ENCODE results near the gene SLC25A28. TPM values are rescaled to one million over a fixed set of nuclear protein-coding genes. Genes with fewer than 3 reads are reported as not detected.

Gene SLC25A28
- total and polyA plus RNA-seq, 4 donors: 22.9 to 65.2 (median 46.2) TPM

DNA sequence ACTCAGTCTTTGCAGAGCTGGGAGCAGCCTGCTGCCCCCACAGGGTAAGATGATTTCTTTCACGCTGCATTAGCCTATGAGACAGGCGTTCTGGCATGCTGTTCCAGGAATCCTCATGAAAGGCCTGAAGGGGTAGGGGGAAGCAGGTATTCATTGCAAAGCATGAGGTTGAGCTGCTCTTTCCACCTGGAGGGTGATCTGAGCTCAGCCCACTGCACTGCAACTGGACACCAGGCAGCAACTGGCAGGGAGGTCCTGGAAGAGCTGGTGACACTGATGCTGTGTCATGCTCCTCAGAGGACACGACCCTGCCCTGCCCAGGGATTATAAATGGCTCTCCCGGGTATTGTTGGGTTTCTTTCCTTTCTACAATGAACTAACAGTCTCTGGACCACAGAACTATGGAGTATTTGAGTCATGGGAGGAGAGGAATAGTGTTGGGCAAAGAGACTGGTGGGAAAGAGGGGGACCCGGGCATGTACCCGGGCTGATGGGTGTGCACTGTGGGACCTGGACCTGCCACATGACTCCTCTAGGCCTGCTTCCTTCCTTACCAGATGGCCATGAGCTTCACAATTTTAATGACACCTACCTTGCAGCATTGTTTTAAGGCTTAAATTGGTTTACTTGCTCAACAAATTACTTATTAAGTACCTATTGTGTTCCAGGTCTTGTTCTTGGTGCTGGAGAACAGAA lies 24.3 kb downstream of the SLC25A28 start:
- H3K36me3 ChIP-seq (ENCODE audit: control insufficient read depth, insufficient read depth, low read length): no peaks in the 10 kb centered on the region
- no peaks in the 10 kb centered on the region for H3K9me3 ChIP-seq (ENCODE audit: control insufficient read depth, insufficient read depth, low read length)
- no peak for DNase-seq (ENCODE audit: low read depth in 4 of 6, low spot score in 6 of 6)
- no peaks in the 10 kb centered on the region for H3K27me3 ChIP-seq (ENCODE audit: control insufficient read depth, insufficient read depth, low read length)
- H3K4me1 ChIP-seq (ENCODE audit: control insufficient read depth, insufficient read depth, low read length): no peaks in the 10 kb centered on the region
- WGBS (ENCODE audit: insufficient coverage): 58% methylated on average over 3 of the region's 6 CpGs
- no peak overlapping the region for H3K4me3 ChIP-seq (ENCODE audit: low read depth, low read length)
- no peak overlapping the region for H3K27ac ChIP-seq (ENCODE audit: low read depth, low read length)

DNA sequence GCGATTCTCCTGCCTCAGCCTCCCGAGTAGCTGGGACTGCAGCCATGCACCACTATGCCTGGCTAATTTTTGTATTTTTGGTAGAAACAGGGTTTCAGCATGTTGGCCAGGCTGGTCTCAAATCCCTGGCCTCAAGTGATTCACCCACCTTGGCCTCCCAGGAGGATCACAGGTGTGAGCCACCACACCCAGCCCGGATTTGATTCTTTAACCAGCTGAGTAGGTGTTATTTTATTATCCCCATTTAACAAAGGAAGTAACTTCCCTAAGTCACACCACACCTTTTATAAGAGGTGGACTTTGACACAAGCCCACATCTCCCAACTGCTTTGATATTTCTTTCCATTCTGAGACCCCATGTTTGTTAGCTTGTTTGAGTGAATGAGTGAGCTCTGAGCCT lies 25.0 kb downstream of the SLC25A28 start:
- Histone ChIP-seq H3K4me1 (ENCODE audit: control insufficient read depth, insufficient read depth, low read length) (no peaks in the 10 kb centered on the region), H3K36me3 (ENCODE audit: control insufficient read depth, insufficient read depth, low read length) (no peaks in the 10 kb centered on the region), H3K9me3 (ENCODE audit: control insufficient read depth, insufficient read depth, low read length) (no peaks in the 10 kb centered on the region), H3K4me3 (ENCODE audit: low read depth, low read length) (no peak overlapping the region), H3K27ac (ENCODE audit: low read depth, low read length) (no peak overlapping the region), H3K27me3 (ENCODE audit: control insufficient read depth, insufficient read depth, low read length) (no peaks in the 10 kb centered on the region)
- no peak for DNase-seq (ENCODE audit: low read depth in 4 of 6, low spot score in 6 of 6)
- WGBS (ENCODE audit: insufficient coverage): 100% methylated on average over 1 of the region's 3 CpGs

DNA sequence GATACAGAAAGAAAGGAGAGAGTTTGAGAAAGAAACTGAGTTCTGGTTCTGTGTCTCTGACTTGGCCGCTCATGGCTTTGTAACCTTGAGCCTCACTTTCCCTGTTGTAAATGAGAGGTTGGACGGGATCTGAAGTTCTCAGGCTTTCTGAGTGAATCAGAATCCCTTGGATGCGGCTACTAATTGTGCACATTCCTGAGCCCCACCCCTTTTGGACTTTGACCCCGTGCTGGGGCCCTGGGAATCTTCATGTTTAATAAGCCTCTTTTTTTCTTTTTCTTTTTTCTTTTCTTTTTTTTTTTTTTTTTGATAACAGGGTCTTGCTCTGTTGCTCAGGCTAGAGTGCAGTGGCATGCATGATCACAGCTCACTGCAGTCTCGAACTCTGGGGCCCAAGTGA lies 26.9 kb downstream of the SLC25A28 start:
- no peaks in the 10 kb centered on the region for H3K36me3 ChIP-seq (ENCODE audit: control insufficient read depth, insufficient read depth, low read length)

DNA sequence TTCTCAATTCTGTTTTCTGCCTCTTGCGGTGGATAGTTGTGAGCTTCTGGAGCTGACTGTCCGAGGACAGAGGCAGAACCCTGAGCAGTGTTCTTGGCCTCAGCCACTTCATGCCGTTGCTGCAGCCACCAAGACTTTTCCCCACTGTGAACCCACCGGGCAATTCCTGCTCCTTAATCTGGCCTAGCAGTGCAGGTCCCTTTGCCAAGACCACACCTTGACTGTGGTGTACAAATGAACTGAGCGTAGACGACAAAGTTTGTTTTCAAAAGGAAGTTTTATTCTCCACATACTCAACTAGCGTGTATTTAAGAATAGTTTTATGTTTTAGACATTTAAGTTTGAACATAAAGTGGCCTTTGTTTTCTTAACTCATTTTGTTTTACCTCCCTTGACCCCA lies 29.4 kb downstream of the SLC25A28 start:
- no peak overlapping the region for H3K4me3 ChIP-seq (ENCODE audit: low read depth, low read length)
- no peaks in the 10 kb centered on the region for H3K4me1 ChIP-seq (ENCODE audit: control insufficient read depth, insufficient read depth, low read length)
- H3K27ac ChIP-seq (ENCODE audit: low read depth, low read length): no peak overlapping the region
- WGBS (ENCODE audit: insufficient coverage): 68% methylated on average over 4 of the region's 7 CpGs
- no peaks in the 10 kb centered on the region for H3K27me3 ChIP-seq (ENCODE audit: control insufficient read depth, insufficient read depth, low read length)
- H3K9me3 ChIP-seq (ENCODE audit: control insufficient read depth, insufficient read depth, low read length): no peaks in the 10 kb centered on the region
- no peak for DNase-seq (ENCODE audit: low read depth in 4 of 6, low spot score in 6 of 6)
- H3K36me3 ChIP-seq (ENCODE audit: control insufficient read depth, insufficient read depth, low read length): no peaks in the 10 kb centered on the region

More for the DNA sequence above, 26.9 kb downstream of the SLC25A28 start:
- H3K4me3 ChIP-seq (ENCODE audit: low read depth, low read length): no peak overlapping the region
- no peaks in the 10 kb centered on the region for H3K9me3 ChIP-seq (ENCODE audit: control insufficient read depth, insufficient read depth, low read length)
- no peaks in the 10 kb centered on the region for H3K4me1 ChIP-seq (ENCODE audit: control insufficient read depth, insufficient read depth, low read length)
- WGBS (ENCODE audit: insufficient coverage): 65% methylated on average over 4 of the region's 5 CpGs
- H3K27ac ChIP-seq (ENCODE audit: low read depth, low read length): no peak overlapping the region
- no peak for DNase-seq (ENCODE audit: low read depth in 4 of 6, low spot score in 6 of 6)
- no peaks in the 10 kb centered on the region for H3K27me3 ChIP-seq (ENCODE audit: control insufficient read depth, insufficient read depth, low read length)

DNA sequence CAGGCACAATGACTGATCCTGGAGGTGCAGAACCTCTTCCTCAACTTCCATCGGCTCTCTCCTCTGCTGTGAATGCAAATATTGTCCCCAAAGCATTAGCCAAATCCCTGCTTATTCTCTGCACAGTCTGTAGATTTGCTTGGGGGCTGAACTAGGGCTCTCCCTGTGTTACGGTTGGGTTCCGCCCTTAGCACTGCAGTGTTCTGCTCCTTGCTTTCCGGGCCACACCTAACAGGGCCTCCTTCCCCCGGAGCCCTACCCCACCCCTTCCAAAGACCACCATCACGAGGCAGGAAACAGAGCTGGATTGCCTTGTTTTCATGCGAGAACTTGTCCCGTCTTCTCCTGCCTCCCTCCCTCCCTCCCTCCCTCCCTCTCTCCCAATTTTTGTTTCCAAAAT lies 36.6 kb downstream of the SLC25A28 start:
- WGBS (ENCODE audit: insufficient coverage): 73% methylated on average over 5 of the region's 8 CpGs
- no peaks in the 10 kb centered on the region for H3K4me1 ChIP-seq (ENCODE audit: control insufficient read depth, insufficient read depth, low read length)
- no peak overlapping the region for H3K4me3 ChIP-seq (ENCODE audit: low read depth, low read length)
- H3K27ac ChIP-seq (ENCODE audit: low read depth, low read length): no peak overlapping the region
- no peaks in the 10 kb centered on the region for H3K36me3 ChIP-seq (ENCODE audit: control insufficient read depth, insufficient read depth, low read length)
- DNase-seq (ENCODE audit: low read depth in 4 of 6, low spot score in 6 of 6): no peak
- no peaks in the 10 kb centered on the region for H3K9me3 ChIP-seq (ENCODE audit: control insufficient read depth, insufficient read depth, low read length)
- no peaks in the 10 kb centered on the region for H3K27me3 ChIP-seq (ENCODE audit: control insufficient read depth, insufficient read depth, low read length)

DNA sequence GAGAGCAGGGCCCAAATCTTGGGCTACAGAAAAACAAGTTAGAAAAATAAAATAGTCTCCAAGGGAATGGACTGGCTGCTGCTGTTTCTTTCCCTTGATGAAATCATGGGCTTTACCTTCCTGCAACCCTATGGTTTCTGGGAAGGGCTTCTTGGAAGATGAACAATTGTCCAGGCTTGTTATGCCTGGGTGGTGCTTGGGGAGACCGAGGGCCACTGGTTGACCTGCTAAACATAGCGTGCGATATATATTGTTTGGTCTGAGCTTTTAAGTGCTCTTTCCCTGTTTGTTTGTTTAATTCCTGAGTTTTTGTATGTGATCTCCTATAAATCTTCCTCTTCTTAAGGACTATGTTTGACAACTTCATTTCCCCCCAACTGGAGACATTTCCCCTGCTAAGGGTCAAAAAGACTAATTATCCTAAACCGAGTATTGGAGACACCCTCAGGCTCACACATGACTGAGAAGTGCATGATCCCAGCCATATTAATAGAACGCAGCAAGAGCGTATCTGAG lies 37.9 kb downstream of the SLC25A28 start:
- Histone ChIP-seq H3K36me3 (ENCODE audit: control insufficient read depth, insufficient read depth, low read length) (no peaks in the 10 kb centered on the region), H3K27me3 (ENCODE audit: control insufficient read depth, insufficient read depth, low read length) (no peaks in the 10 kb centered on the region), H3K27ac (ENCODE audit: low read depth, low read length) (no peak overlapping the region), H3K4me1 (ENCODE audit: control insufficient read depth, insufficient read depth, low read length) (no peaks in the 10 kb centered on the region), H3K4me3 (ENCODE audit: low read depth, low read length) (no peak overlapping the region), H3K9me3 (ENCODE audit: control insufficient read depth, insufficient read depth, low read length) (no peaks in the 10 kb centered on the region)
- 73% methylated on average over 3 of the region's 6 CpGs for WGBS (ENCODE audit: insufficient coverage)
- no peak for DNase-seq (ENCODE audit: low read depth in 4 of 6, low spot score in 6 of 6)

DNA sequence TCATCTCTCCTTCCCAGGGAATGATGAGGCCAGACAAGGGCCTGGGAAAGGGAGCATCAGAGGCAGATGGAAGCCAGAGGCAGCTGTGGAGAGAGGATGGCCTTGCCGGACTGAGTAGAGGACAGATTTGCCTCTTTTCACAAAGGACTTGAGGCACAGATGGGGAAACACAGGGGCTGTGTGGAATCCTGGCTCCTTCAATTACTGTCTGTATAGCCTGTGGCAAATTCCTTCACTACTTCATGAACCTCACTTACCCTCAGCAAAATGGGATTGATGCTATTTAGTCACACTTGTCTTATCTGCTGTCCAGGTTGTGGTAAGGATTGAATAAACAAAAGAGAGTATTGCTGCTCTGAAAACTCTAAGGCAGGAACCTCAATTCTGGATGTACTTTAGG lies 40.3 kb downstream of the SLC25A28 start:
- H3K4me3 ChIP-seq (ENCODE audit: low read depth, low read length): no peak overlapping the region
- H3K9me3 ChIP-seq (ENCODE audit: control insufficient read depth, insufficient read depth, low read length): no peaks in the 10 kb centered on the region
- WGBS (ENCODE audit: insufficient coverage): 40% methylated on average over 1 of the region's 1 CpG
- H3K4me1 ChIP-seq (ENCODE audit: control insufficient read depth, insufficient read depth, low read length): no peaks in the 10 kb centered on the region
- DNase-seq (ENCODE audit: low read depth in 4 of 6, low spot score in 6 of 6): no peak
- H3K27me3 ChIP-seq (ENCODE audit: control insufficient read depth, insufficient read depth, low read length): no peaks in the 10 kb centered on the region
- no peak overlapping the region for H3K27ac ChIP-seq (ENCODE audit: low read depth, low read length)
- no peaks in the 10 kb centered on the region for H3K36me3 ChIP-seq (ENCODE audit: control insufficient read depth, insufficient read depth, low read length)

DNA sequence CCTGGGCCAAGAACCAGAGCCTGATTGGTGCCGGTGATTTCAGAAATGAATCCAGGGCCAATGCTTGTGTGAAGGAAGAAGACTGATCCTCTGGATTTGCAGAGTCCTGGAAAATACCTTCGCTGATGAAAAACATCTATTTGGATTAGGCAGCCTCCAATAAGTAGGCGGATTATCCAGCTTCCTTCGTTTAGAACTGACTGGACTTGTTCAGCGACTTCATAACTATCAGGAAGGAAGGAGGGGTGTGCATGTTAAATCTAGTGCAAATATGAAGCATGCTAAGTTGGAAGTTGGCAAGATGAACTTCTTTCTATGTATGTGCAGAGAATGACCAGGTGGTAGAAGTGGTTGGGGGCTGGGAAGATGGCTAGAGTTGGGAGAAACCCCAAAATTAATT lies 46.4 kb downstream of the SLC25A28 start:
- no peak for DNase-seq (ENCODE audit: low read depth in 4 of 6, low spot score in 6 of 6)
- H3K36me3 ChIP-seq (ENCODE audit: control insufficient read depth, insufficient read depth, low read length): no peaks in the 10 kb centered on the region
- no peak overlapping the region for H3K27ac ChIP-seq (ENCODE audit: low read depth, low read length)
- no peak overlapping the region for H3K4me3 ChIP-seq (ENCODE audit: low read depth, low read length)
- H3K27me3 ChIP-seq (ENCODE audit: control insufficient read depth, insufficient read depth, low read length): no peaks in the 10 kb centered on the region
- 86% methylated on average over 5 of the region's 5 CpGs for WGBS (ENCODE audit: insufficient coverage)
- no peaks in the 10 kb centered on the region for H3K9me3 ChIP-seq (ENCODE audit: control insufficient read depth, insufficient read depth, low read length)
- no peaks in the 10 kb centered on the region for H3K4me1 ChIP-seq (ENCODE audit: control insufficient read depth, insufficient read depth, low read length)

DNA sequence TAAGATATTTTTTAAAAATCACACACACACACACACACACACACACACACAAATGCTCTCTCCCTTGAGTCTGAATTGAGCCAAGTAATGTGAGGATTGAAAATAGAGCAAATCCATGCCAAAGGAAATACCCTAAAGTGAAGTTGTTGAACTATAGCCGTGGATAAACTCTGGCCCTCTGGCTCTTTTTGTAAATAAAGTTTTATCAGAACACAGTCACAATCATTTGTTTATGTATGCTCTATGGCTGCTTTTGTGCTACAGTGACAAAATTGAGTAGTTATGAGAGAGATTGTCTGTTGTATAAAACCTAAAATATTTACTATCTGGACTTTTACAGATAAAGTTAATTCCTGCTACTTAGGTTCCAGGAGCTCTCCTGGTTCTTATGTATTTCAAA lies 48.4 kb downstream of the SLC25A28 start:
- Histone ChIP-seq H3K4me3 (ENCODE audit: low read depth, low read length) (no peak overlapping the region), H3K27me3 (ENCODE audit: control insufficient read depth, insufficient read depth, low read length) (no peaks in the 10 kb centered on the region)
- WGBS (ENCODE audit: insufficient coverage): no CpG with 5 or more reads among the region's 1 CpG

DNA sequence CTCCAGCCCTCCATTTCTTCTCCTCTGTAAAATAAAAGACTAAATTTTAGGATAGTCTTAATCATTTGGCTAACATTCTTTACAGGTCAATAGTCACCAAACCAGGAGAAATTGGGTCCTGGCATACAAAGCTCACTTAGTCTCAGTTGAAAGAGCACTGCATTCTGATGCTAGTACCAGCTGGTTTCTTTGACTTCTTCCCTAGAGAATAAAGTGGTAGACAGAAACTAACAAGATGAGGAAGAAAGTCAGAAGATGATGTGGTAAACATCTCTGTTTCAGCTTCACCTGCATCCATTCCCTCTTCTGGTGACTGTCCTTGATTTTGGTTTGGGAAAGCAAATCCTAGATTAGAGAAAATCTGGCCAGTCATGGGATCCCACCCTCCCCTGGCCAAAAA lies 50.3 kb downstream of the SLC25A28 start:
- Histone ChIP-seq H3K4me3 (ENCODE audit: low read depth, low read length) (no peak overlapping the region), H3K36me3 (ENCODE audit: control insufficient read depth, insufficient read depth, low read length) (no peaks in the 10 kb centered on the region), H3K4me1 (ENCODE audit: control insufficient read depth, insufficient read depth, low read length) (no peaks in the 10 kb centered on the region), H3K27me3 (ENCODE audit: control insufficient read depth, insufficient read depth, low read length) (no peaks in the 10 kb centered on the region), H3K27ac (ENCODE audit: low read depth, low read length) (no peak overlapping the region), H3K9me3 (ENCODE audit: control insufficient read depth, insufficient read depth, low read length) (no peaks in the 10 kb centered on the region)
- DNase-seq (ENCODE audit: low read depth in 4 of 6, low spot score in 6 of 6): no peak

More for the DNA sequence above, 48.4 kb downstream of the SLC25A28 start:
- Histone ChIP-seq H3K27ac (ENCODE audit: low read depth, low read length) (no peak overlapping the region), H3K4me1 (ENCODE audit: control insufficient read depth, insufficient read depth, low read length) (no peaks in the 10 kb centered on the region), H3K36me3 (ENCODE audit: control insufficient read depth, insufficient read depth, low read length) (no peaks in the 10 kb centered on the region), H3K9me3 (ENCODE audit: control insufficient read depth, insufficient read depth, low read length) (no peaks in the 10 kb centered on the region)
- DNase-seq (ENCODE audit: low read depth in 4 of 6, low spot score in 6 of 6): no peak
